GM12801 (cell line): ENCODE results near the gene PRR5.

ENCODE experiments used
- CTCF ChIP-seq: IDR thresholded peaks from one replicate; pipeline ENCODE4 v1.5.1; 2011; ENCODE audit warnings: control low read depth; ENCODE audit not compliant: insufficient read length; ENCODE audit errors: extremely low read depth

The PRR5 gene

GRCh38 chr22:44735518-44736428, 33.8 kb downstream of the PRR5 start:
- TF ChIP-seq CTCF = peak; percentile 10

GRCh38 chr22:44736581-44737405, 34.8 kb downstream of the PRR5 start:
- no peak for TF ChIP-seq CTCF

GRCh38 chr22:44737406-44738346, 35.7 kb downstream of the PRR5 start:
- TF ChIP-seq CTCF = no peak

- no peak for TF ChIP-seq CTCF
Observed at GRCh38 chr22:44738347-44738715, 36.3 kb downstream of the PRR5 start.

- TF ChIP-seq CTCF = no peak
Observed at GRCh38 chr22:44739024-44739423, 37.0 kb downstream of the PRR5 start.

GRCh38 chr22:44740307-44740706, 38.3 kb downstream of the PRR5 start:
- TF ChIP-seq CTCF = no peak

- TF ChIP-seq CTCF = no peak
Observed at GRCh38 chr22:44741929-44742328, 39.9 kb downstream of the PRR5 start.
